Iris pigment epithelial cell (primary cell): Measurements from ENCODE around the gene NOX3.
"Not testable (repeated sequence)": the region's sequence is repeated elsewhere in the genome, so short reads cannot be mapped to it uniquely, and the experiment has no call there.

Source experiments
- DNase-seq: peaks from one replicate; pipeline ENCODE4 v3.0.0-alpha.2; 2011; ENCODE audit warnings: low read depth

The NOX3 gene

GRCh38 chr6:155455766-155456165, at the start of gene NOX3:
TSS of gene NOX3 (minus strand) at chr6:155455839. CDS start at chr6:155455800, 39 bp downstream.
- DNase-seq: no peak

GRCh38 chr6:155504848-155505607, 49.4 kb upstream of the NOX3 start:
- no peak for DNase-seq

DNA sequence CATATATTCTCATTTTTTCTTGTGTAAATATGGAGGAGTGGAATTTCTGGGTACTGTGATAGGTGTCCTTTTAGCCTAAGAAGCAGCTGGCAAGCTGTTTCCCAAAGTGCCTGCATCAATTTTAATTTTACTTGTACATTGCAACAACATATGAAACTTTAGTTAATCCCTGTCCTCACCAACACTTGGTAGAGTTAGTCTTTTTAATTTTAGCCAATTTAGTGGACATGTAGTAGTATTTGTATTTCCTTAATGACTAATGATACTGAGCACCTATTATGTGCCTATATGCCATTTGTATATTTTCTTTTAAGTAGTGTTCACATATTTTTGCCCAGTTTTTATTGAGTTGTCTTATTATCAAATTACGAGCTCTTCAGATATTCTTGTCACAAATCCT, 46.8 kb upstream of the NOX3 start:
- DNase-seq: no peak

- DNase-seq: no peak
Measured at GRCh38 chr6:155499574-155499973, 43.9 kb upstream of the NOX3 start.

GRCh38 chr6:155498370-155498769, 42.7 kb upstream of the NOX3 start:
- peak; percentile 36 for DNase-seq

- DNase-seq: no peak
Measured at GRCh38 chr6:155497273-155497672, 41.6 kb upstream of the NOX3 start.

GRCh38 chr6:155495011-155495768, 39.6 kb upstream of the NOX3 start:
- peak; percentile 95 for DNase-seq

DNA sequence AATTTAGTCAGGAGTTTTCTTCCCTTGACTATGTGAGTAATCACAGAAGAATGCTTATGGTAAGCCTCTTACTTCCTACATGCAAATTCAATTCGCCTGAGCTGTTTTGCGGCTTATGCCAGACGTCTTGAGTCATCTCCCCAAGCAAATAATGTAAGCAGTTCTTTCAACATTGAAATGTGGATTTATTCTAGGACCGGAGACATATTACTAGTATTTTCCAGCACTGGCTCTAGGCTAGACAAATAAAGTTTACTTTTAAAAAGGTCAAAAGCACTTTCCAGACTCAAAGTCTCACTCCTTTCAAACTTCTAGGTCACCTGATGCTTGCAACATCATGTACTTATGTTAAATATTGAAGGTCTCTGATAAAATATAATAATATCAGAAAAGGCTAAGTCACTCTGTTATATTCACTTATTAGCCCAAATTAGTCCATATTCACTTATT, 38.1 kb upstream of the NOX3 start:
- peak; percentile 100 for DNase-seq

DNA sequence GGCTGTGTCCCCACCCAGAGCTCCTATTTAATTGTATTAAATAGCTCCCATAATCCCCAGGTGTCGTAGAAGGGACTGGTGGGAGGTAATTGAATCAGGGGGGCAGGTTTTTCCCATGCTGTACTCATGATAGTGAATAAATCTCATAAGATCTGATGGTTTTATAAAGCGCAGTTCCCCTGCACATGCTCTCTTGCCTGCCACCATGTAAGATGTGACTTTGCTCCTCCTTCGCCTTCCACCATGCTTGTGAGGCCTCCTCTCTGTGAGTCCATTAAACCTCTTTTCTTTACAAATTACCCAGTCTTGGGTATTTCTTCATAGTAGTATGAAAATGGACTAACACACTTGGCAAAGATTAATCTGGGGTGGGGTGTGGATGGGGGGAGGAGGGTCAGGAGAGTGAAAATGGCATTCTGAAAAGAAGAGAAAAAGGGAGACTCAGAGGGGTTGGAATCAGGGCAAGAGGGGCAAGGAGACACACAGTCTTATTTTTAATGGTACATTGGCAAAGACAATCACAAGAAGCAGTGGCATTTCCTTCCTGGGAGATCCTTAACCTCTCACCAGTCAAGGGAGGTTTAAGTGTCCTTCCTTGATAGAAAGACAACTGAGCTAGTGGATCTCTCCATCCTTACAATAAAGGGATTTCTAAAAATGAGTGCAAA, 37.5 kb upstream of the NOX3 start:
- no peak for DNase-seq

- no peak for DNase-seq
Measured at GRCh38 chr6:155492061-155492735, 36.6 kb upstream of the NOX3 start.

DNA sequence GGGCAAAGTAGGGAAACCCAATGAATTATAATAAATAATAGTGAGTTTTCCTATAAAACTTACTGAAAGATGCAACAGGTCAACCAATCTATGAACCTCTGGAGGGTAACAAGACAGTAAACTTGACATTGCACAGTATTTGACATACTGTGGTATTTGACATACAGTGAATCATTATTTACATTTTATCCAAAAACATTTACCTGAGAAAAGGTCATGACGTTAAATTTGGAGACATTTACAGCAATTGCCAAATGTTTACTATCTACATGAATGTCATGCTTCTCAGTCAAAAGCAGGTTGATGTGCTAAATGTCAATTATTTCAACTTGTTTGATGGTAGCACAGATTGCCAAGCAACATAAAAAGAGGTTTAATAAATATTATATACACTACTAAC, 35.8 kb upstream of the NOX3 start:
- no peak for DNase-seq

DNA sequence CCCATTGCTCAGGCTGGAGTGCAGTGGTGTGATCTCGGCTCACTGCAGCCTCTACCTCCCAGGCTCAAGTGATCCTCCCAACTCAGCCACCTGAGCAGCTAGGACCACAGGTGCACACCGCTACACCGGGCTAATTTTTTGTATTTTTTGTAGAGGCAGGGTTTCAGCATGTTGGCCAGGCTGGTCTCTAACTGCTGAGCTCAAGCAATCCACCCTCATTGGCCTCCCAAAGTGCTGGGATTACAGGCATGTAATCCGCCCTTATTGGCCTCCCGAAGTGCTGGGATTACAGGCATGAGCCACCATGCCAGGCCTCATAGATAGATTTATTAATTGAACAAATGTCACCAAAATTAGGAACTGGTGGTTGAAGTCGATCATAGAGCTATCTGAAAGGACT, 32.6 kb upstream of the NOX3 start:
- not testable (repeated sequence) for DNase-seq

GRCh38 chr6:155487371-155488130, 31.9 kb upstream of the NOX3 start:
- DNase-seq: no peak

- DNase-seq: no peak
Measured at GRCh38 chr6:155486721-155487294, 31.2 kb upstream of the NOX3 start.

- no peak for DNase-seq
Measured at GRCh38 chr6:155485756-155486155, 30.1 kb upstream of the NOX3 start.

DNA sequence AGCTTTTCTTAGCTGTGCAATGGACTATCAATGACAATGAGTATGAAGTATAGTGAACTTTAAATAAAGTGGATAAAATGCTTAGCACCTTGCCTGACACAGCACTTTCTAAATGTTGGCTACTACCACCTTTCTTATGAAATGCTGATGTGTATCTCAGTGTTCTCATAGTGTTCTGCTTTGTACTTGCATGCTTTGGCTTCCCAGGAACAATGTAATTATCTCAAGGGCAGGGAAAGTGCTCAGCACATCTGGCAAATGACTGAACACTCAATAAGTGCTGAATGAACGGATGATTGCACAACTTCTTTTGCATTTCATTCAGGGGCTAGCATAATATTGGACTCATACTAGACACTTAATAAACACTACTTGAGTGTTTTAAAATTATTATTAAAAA, 28.2 kb upstream of the NOX3 start:
- DNase-seq: peak; percentile 83

- DNase-seq: peak; percentile 70
Measured at GRCh38 chr6:155481215-155481614, 25.6 kb upstream of the NOX3 start.

DNA sequence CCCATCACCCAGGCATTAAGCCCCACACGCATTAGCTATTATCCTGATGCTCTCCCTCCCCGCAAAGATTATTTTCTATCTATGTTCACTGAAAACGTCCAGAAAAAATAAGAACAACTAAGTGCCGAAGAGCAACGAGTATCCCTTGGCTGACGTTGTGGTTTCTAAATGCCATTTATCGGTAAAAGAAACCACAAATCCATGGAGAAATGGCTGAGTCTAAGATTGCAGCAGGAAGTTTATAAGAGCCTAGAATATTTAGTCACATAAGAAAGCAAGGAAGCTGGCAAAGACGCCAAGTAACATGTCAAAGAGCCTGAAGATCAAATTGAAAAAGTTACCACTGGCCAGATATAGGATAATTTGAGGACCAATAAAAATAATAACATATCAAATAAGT, 18.1 kb upstream of the NOX3 start:
- peak; percentile 42 for DNase-seq

DNA sequence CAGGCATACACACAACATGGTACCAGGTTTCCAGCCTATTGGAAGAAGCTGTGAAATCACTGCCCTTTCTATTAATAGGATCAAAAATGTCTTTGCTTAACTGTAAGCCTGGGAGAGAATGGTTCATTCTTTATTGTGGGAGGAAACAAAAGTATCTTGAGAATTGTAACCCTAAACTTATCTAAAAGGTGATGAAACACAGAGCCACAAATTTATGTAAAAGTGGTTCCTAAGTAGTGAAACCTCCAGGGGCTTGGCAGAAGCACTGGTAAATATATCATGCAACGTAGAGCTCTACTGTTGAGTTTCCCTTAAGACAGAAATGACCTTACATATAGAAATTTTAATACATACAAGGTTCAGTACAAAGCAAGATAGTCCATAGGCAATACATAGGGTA, 17.2 kb upstream of the NOX3 start:
- peak; percentile 92 for DNase-seq

- DNase-seq: not testable (repeated sequence)
Measured at GRCh38 chr6:155470979-155471616, 15.5 kb upstream of the NOX3 start.

GRCh38 chr6:155468543-155468942, 12.9 kb upstream of the NOX3 start:
- not testable (repeated sequence) for DNase-seq
